Measurements from ENCODE around the gene NUTF2. TPM values are rescaled to one million over a fixed set of nuclear protein-coding genes. Genes with fewer than 3 reads are reported as not detected.
"Not testable (repeated sequence)": the region's sequence is repeated elsewhere in the genome, so short reads cannot be mapped to it uniquely, and the experiment has no call there.

Gene NUTF2
- total RNA-seq, 2 donors from 2014 or later = 81.7 to 99.1 TPM

DNA sequence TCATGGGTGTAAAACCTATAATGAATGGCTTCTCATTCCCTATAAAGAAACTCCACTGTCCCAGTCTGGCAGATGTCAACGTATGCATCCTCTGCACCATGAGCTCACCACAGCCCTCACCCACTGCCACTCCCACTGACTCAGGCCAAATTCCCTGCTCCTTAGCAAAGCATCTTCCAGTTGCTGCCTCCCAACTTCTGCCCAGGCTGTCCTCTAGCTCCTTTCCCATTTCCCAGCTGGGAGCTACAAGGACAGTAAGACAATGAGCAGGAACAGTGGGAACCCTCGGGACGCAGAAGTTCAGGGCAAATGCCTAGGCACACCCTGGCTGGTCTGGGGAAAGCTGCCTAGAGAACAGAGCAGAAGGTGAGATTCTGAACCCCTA lies 13.7 kb upstream of the NUTF2 start:
- intact Hi-C loops (cut with DNase I) = loop anchor here in 1 of 2 donors (5.0 kb wide), 1 partner anchor 94 kb away; no protein-coding TSS in a partner anchor
- DNase-seq (ENCODE audit: low spot score) = no peak

GRCh38 chr16:67833415-67834241 lies 13.1 kb upstream of the NUTF2 start:
- peak; percentile 98 for DNase-seq (ENCODE audit: low spot score)
- intact Hi-C loops (cut with DNase I) = loop anchor here in 1 of 2 donors (5.0 kb wide), 1 partner anchor 94 kb away; no protein-coding TSS in a partner anchor

- no peak for DNase-seq (ENCODE audit: low spot score)
- intact Hi-C loops (cut with DNase I) = loop anchor here in 1 of 2 donors (5.0 kb wide), 1 partner anchor 93 kb away; no protein-coding TSS in a partner anchor
Observed at GRCh38 chr16:67834242-67834614, 12.5 kb upstream of the NUTF2 start.

- intact Hi-C loops (cut with DNase I); DNase-seq (ENCODE audit: low spot score): not testable (repeated sequence)
Observed at GRCh38 chr16:67837190-67837589, 9.5 kb upstream of the NUTF2 start.

DNA sequence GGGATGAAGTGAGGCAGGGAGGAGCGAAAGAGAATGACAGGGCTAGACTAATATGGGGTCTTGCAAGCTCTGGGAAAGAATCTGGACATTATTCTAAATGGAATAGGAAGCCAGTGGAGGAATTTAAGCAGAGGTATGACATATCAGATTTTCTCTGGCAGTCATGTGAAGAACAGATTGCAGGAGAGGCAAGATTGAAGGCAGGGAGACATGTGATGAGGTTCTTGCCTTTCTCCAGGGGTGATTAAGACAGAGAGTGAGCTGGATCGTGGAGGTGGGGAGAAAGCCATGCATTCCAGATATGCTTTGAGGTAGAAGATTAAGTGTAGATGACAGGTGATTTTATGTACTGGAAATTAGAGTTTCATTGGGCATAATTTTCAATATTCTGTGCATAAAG lies 8.9 kb upstream of the NUTF2 start:
- intact Hi-C loops (cut with DNase I) = no loop called here
- no peak for DNase-seq (ENCODE audit: low spot score)

GRCh38 chr16:67841198-67841815 lies 5.4 kb upstream of the NUTF2 start:
- DNase-seq (ENCODE audit: low spot score) = no peak
- intact Hi-C loops (cut with DNase I) = no loop called here

GRCh38 chr16:67841816-67842508 lies 4.8 kb upstream of the NUTF2 start, which contains the start of gene THAP11:
Gene THAP11 (plus strand): TSS chr16:67842320. CDS start chr16:67842555, 235 bp downstream.
- peak; percentile 98 for DNase-seq (ENCODE audit: low spot score)
- intact Hi-C loops (cut with DNase I) = no loop called here

DNA sequence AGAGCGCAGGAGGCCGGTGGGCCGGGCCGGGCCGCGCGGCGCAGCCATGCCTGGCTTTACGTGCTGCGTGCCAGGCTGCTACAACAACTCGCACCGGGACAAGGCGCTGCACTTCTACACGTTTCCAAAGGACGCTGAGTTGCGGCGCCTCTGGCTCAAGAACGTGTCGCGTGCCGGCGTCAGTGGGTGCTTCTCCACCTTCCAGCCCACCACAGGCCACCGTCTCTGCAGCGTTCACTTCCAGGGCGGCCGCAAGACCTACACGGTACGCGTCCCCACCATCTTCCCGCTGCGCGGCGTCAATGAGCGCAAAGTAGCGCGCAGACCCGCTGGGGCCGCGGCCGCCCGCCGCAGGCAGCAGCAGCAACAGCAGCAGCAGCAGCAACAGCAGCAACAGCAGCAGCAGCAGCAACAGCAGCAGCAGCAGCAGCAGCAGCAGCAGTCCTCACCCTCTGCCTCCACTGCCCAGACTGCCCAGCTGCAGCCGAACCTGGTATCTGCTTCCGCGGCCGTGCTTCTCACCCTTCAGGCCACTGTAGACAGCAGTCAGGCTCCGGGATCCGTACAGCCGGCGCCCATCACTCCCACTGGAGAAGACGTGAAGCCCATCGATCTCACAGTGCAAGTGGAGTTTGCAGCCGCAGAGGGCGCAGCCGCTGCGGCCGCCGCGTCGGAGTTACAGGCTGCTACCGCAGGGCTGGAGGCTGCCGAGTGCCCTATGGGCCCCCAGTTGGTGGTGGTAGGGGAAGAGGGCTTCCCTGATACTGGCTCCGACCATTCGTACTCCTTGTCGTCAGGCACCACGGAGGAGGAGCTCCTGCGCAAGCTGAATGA lies 4.0 kb upstream of the NUTF2 start:
- DNase-seq (ENCODE audit: low spot score) = peak; percentile 90
- intact Hi-C loops (cut with DNase I) = no loop called here

DNA sequence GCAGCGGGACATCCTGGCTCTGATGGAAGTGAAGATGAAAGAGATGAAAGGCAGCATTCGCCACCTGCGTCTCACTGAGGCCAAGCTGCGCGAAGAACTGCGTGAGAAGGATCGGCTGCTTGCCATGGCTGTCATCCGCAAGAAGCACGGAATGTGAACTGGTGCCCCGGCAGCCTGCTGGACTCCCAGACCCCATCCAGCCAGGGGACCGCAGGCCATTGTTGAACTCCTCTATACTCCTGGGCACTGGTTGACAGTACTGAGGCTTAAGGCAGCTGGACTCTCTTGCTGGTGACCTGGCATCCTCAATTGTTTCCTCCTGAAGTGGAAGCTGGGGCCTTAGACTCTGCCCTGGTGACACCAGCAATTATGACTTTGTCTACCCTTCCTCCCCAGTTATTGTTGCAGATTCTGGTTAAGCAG lies 3.4 kb upstream of the NUTF2 start:
- no peak for DNase-seq (ENCODE audit: low spot score)
- intact Hi-C loops (cut with DNase I) = no loop called here

DNA sequence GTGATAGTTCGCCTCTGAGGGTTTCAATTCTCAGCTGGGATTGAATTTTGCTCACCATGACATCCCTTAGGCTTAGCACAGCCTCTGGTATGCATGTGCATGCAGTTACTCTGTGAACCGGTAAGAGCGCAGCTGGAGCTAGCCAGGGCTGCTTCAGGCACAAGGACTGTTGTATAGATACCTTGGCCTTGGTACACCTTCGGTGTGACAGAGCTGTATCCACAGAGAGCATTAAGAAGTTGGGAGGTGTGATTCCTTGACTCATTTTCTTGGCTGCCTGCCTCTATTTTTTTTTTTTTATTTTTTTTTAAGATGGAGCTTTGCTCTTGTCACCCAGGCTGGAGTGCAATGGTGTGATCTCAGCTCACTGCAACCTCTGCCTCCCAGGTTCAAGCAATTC lies 2.2 kb upstream of the NUTF2 start:
- intact Hi-C loops (cut with DNase I) = no loop called here
- DNase-seq (ENCODE audit: low spot score) = no peak

DNA sequence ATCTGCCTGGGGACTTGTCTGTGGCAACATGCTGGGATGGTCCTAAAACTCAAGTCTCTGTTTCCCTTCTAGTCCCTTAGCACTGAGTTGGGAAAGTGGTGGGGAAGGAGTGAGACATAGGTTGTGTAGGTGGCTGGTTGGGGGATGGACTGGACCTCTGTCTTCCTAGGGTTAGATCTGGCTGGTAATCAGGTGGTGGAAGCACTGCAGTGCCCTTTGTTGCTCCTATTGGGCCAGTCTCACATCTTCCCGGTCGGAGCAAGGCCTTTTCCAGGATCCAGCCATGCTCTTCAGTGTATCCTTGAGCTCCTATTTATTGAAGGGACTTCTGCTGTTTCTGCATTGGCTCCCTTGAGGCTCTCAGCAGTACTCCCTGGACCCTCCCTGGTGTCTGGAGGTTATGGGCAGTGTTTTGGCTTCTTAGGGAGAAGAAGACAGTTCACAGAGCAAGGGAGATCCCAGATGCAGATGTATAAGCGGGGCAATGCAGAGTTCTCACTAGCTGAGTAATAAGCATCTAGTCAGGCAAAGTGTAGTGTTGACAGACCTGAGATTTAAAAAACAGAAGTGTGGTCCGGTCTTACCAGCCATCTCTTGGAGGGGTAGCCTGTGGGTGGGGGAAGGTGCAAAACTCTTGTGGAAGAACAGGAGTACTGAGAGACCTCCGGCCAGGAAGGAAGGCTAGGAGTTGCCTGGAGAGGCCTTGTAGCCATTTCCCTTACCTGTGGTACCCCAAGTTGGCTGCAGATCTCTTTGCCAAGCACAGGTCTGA lies 1.3 kb upstream of the NUTF2 start:
- intact Hi-C loops (cut with DNase I) = no loop called here
- DNase-seq (ENCODE audit: low spot score) = no peak

GRCh38 chr16:67846063-67846319 lies 742 bp upstream of the NUTF2 start:
- DNase-seq (ENCODE audit: low spot score) = no peak
- intact Hi-C loops (cut with DNase I) = no loop called here

DNA sequence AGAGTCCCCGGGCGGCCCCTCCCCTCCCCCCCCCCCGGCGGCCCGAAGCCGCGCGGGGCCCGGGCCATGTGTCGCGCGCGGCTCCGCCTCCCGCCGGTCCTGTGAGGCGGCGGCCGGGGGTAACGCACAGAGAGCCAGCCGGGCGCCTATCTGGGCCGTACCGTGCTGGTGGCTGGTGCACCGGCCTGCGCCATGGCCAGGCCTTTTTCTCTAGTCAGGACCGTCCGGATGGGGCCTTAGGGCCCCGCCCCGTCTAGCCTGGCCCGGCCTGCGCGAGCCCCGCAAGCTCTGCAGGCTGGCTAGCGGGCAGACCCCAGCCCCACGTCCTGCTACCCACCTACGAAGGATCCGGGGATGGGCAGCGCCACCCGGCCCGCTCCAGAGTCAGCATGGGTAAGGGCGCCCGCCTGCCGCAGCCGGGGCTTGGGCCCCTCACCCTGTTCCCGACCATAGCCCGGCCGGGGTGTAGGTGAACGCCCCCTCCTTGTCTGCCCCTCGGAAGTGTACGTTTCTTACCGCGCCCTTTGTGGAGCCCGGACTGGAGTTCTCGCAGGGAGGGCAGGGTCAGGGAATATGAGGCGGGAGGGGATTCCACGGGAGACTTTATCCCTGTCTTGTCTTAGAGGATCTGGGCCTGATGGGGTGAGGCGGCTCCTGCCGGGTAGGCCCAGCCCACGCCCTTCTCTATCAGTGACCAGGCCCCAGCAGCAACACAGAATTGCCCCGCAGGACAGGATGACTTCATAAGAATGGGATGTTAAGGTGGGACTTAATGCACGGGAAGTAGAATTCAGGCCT lies 530 bp downstream of the NUTF2 start, which contains the start of gene CENPT:
CENPT (minus strand) TSS at position 630 of the 798 bp plus-strand sequence. CDS start 13,834 bp downstream, outside the sequence.
- intact Hi-C loops (cut with DNase I) = no loop called here
- DNase-seq (ENCODE audit: low spot score) = peak; percentile 90

GRCh38 chr16:67848118-67848517 lies 1.4 kb downstream of the NUTF2 start:
- intact Hi-C loops (cut with DNase I) = no loop called here
- no peak for DNase-seq (ENCODE audit: low spot score)

GRCh38 chr16:67853670-67854069 lies 6.9 kb downstream of the NUTF2 start:
- intact Hi-C loops (cut with DNase I) = no loop called here
- no peak for DNase-seq (ENCODE audit: low spot score)

DNA sequence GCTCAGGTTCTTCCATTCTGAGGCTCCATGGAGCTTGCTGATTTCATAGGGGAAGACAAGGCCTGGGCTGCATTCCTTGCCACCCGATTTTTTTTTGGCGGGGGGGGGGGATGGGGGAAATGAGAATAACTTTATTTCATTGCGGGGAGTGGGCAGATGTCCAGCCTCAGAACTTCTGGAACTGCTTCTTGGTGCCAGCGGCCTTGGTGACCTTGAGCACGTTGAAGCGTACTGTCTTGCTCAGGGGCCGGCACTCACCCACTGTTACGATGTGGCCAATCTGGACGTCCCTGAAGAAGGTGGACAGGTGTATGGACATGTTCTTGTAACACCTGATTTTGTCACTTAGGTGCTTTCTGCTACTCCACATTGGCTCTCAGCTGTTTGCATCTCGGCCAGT lies 9.1 kb downstream of the NUTF2 start:
- no peak for DNase-seq (ENCODE audit: low spot score)
- intact Hi-C loops (cut with DNase I) = no loop called here

- intact Hi-C loops (cut with DNase I) = no loop called here
- no peak for DNase-seq (ENCODE audit: low spot score)
Observed at GRCh38 chr16:67856927-67857546, 10.3 kb downstream of the NUTF2 start.
